Prostate gland (tissue), 2 donors: Measurements from ENCODE around the gene UPK2.

Source experiments
- POLR2A ChIP-seq: fragments of 450-650 bp; IDR thresholded peaks from one replicate; pipeline ENCODE4 v1.6.1; 2016; ENCODE audit warnings: antibody characterized with exemption, mild to moderate bottlenecking
- POLR2AphosphoS5 ChIP-seq: sonication (generic); formaldehyde crosslinking; IDR thresholded peaks from one replicate; pipeline ENCODE4 v1.6.1; 2017; ENCODE audit warnings: antibody characterized with exemption
- TF ChIP-seq, protein P1 (sequence below), 4 experiments: fragments of 200-600 bp in 2 of 4; fragments of 450-650 bp in 2 of 4; sonication (generic) in 2 of 4; IDR thresholded peaks; 1 replicate in 3 of 4; 2 replicates in 1 of 4; pipeline ENCODE4 v1.5.1; 2016 to 2019; ENCODE audit warnings: antibody characterized with exemption in 4 of 4, mild to moderate bottlenecking in 2 of 4, moderate library complexity in 2 of 4

DNA sequence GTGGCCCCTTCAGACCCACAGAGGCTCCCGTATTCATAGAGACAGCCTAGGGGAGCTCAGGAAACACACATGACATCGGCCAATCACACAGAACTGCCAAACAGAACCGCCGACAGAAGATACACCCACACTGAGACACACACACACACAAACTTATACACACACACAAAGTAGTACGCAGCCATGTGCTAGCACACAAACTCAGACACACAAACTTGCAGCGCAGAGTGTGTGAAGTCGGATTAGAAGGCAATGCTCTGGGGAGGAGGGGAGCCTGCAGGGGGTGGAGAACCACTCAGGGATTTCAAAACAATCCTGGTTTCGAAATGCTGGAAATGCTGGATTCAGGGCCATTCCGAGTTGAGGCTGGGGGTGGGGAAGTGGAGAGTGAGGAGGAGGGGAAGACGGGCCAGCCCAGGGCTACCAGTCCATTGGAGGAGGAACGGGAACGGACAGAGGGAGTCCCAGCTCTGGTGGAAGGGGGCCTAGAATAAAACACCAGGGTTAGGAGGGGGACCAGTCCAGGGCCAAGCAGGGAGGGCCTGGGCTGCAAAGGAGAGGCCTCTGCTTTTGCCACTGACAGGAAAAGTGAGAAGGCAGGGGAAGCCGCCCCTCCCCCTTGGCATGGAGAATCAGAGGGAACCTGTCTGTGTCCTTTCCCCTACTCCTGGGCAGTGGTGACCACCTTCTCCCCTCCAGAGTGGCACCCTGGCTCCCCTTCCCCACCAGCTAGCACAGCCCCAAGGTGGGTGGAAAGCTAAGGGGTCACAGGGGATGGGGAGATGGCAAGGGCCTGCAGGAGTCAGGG, 34.8 kb upstream of the UPK2 start:
- TF ChIP-seq POLR2A (no peak), POLR2AphosphoS5 (no peak)
- TF ChIP-seq, protein P1, sequence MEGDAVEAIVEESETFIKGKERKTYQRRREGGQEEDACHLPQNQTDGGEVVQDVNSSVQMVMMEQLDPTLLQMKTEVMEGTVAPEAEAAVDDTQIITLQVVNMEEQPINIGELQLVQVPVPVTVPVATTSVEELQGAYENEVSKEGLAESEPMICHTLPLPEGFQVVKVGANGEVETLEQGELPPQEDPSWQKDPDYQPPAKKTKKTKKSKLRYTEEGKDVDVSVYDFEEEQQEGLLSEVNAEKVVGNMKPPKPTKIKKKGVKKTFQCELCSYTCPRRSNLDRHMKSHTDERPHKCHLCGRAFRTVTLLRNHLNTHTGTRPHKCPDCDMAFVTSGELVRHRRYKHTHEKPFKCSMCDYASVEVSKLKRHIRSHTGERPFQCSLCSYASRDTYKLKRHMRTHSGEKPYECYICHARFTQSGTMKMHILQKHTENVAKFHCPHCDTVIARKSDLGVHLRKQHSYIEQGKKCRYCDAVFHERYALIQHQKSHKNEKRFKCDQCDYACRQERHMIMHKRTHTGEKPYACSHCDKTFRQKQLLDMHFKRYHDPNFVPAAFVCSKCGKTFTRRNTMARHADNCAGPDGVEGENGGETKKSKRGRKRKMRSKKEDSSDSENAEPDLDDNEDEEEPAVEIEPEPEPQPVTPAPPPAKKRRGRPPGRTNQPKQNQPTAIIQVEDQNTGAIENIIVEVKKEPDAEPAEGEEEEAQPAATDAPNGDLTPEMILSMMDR (IDR thresholded peaks at IDR 0.05): no peak
